Urothelium cell line (cell line): ENCODE measurements around the gene GABRA1.
A peak's percentile ranks its signal among the peaks of the same experiment; 100 is the strongest.

ENCODE experiments used
- DNase-seq: peaks from one replicate; pipeline ENCODE4 v3.0.0; 2011; ENCODE audit warnings: low spot score, mixed read lengths
- FAIRE-seq: peaks from 2 replicates; lab custom pipeline; 2011; peaks lifted over from hg19 to GRCh38; lab: Jason Lieb, UNC

GABRA1 gene

DNA sequence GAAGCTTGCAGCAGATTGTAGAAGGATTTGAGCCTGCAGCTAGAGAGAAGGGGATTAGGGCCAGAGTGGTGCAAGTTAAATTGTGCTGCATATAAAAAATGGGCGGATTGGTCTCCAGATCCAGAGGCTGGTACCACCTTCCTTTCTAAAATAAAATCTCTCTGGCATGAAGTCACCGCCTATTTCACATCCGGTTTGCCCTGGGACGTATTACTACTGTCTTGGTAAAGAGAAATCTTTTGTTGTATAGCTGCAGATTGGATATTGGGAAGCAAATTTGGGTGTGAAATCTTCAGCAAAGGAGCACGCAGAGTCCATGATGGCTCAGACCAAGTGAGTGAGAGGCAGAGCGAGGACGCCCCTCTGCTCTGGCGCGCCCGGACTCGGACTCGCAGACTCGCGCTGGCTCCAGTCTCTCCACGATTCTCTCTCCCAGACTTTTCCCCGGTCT, at the start of gene GABRA1:
Gene GABRA1, plus strand, starts transcription at position 180 of the 451 bp plus-strand sequence. CDS start 2,691 bp downstream, outside the sequence.
- no peak for FAIRE-seq
- DNase-seq, result peak; percentile 53

DNA sequence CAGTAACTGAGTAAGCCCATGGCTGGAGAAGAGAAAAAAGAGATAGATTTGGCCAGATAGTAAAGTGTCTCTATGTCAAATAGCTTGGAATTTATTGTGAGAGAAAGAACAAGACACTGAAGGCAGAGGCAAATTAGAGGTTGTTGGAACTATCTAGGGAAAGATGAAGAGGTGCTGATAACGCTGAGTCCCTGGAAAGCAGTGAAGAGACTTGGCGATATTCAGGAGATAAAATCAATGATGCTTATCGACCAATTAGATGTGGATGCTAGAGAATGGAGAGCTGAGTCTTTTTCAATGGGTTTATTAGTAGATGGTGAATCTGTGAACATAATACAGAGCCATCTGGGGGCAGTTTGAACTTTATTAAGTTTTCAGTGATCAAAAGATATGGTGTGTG, 48.6 kb upstream of the GABRA1 start:
- FAIRE-seq (no peak), DNase-seq (no peak)

DNA sequence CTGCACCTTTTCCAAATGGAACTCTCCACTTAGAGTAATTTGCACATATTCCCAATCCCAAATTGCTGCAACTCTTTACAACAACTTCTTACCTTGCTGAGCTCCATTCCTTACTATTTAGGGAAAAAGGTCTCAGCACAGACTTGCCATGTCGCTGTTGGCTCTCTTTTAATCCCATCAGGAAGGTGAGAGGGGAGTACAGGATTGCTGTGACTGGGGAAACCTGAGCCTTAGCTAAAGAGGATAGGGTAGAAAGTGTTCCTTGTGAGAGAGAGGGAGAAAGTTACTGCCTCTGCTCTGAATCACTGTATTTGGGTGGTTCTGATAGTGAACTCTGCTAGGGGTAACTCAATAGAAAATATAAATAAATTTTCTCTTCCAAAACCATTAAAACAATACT, 43.7 kb upstream of the GABRA1 start:
- FAIRE-seq (no peak), DNase-seq (no peak)

DNA sequence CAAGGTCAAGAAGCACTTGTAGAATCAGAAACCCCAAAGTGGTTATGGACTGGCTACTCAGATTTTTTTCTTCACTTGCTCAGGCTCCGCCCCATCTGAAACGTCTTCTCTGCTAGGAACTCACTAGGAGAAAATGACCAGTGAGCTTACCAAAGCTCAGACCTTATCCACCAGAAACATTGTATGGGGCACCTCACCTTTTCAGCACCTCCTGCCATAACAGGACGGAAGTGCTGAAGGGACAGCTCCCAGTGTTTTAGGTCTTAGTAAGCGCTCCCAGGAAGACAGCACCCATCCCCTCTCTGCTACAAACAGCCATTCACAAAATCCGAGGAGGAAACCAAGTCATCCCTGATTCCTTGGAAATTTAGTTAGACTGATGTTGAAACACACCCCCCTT, 1.2 kb upstream of the GABRA1 start:
- DNase-seq (peak; percentile 59), FAIRE-seq (no peak)

DNA sequence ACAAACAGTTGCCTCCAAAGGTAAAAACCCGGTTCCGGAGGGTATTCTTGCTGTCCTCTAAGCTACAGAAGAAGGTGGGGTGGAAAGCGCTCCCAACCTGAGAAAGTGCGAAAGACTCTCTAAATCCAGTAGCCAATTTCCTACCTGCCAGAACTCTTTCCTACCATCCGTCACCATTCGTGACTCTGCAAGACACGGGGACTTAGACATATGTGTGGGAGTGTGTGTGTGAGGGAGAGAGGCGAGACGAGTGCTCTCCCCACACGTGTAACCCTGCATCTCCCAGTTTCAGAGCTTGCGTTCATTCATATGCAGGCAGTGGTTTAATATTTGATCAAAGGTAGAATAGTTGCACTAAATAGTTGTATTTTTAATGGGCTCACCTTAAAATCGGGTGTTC, 473 bp upstream of the GABRA1 start:
- no peak for FAIRE-seq
- DNase-seq, result no peak

DNA sequence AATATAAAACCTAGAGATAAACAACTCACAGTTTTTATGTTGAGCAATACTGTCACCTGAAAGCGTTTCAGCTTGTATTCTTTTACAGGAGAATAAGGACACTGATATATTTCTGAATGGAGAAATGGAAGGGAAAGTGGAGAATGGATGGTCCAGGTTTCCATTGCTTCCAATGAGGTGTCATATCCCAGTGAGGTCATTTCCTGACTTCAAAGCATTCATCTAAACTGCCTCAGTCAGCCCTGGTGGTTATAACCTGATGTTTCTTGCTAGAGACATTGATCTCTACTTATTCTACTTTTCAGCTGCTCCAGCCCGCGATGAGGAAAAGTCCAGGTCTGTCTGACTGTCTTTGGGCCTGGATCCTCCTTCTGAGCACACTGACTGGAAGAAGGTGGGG, 2.6 kb downstream of the GABRA1 start:
- no peak for DNase-seq
- FAIRE-seq, result no peak

DNA sequence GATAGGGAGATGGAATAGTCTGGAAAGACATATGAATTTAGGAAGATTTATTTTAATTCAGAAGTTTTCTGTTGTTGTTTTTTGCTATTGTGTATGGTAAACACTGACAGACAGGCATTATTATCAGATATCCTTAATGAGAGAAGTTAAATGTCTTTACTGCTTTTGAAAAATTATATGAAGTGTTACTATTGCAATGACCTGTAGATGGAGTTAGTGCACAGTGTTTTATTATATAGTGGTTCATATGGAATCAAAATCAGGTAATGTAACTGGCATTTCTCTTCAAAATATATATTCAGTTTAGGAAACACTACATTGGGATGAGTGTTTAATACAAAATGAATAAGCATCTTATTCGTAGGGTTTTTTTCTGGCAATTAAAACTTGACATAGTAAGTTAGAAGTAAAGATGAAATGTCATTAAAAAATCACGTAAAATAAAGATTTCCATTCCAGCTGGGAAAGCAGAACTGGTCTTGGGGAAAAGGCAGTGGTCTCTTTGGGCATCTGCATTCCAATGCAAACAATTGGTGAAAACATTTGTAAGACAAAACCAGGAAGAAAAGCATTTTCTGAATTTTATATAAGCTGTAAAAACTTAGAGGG, 3.9 kb downstream of the GABRA1 start:
- FAIRE-seq (no peak), DNase-seq (no peak)

DNA sequence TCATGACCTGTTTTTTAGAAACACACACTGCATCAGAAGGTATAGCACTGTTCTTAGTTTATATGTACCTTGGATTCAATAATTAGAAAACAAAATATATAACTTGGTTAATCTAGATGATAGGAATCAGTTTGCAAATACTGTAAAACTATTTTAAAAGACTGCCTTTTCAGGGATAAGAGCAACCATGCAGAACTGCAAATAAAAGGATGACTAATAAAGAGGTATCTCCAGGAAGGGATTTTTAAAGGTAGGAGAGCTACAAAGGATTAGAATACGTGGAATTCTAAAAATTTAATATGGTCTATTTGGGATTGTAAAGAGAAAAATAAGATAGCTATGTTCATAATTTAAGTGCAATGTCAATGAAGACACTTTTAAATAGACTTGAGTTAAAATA, 9.4 kb downstream of the GABRA1 start:
- DNase-seq (no peak), FAIRE-seq (no peak)

DNA sequence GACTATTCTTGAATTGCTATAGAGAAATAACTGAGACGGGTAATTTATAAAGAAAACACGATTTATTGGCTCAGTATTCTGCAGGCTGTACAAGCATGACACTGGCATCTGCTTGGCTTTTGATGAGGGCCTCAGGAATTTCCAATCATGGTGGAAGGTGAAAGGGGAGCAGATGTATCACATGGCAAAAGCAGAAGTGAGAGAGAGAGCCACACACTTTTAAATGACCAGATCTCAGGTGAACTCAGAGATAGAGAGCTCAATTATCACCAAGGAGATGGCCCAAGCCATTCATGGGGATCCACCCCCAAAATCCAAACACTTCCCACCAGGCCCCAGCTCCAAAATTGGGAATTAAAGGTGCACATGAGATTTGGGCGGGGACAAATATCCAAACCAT, 15.3 kb downstream of the GABRA1 start:
- FAIRE-seq (no peak), DNase-seq (no peak)

DNA sequence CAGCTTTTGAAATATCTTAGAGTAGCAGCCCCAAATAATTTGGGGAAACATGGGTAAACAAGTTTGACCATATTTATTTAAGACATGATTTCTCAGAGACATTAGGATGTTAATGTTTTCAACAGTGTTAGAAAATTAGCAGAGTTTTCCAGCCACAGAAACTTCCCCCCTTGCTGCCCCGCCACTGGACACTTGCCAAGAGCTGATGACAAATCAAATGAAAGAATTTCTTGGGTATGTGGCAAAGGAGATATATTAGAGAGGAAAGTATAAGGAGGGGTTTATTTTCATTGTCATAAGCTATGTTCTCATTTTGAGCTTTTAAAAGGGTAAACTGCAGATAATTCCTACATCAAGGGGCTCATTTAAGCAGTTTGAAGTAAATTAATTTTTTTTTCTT, 15.9 kb downstream of the GABRA1 start:
- no peak for DNase-seq
- no peak for FAIRE-seq

DNA sequence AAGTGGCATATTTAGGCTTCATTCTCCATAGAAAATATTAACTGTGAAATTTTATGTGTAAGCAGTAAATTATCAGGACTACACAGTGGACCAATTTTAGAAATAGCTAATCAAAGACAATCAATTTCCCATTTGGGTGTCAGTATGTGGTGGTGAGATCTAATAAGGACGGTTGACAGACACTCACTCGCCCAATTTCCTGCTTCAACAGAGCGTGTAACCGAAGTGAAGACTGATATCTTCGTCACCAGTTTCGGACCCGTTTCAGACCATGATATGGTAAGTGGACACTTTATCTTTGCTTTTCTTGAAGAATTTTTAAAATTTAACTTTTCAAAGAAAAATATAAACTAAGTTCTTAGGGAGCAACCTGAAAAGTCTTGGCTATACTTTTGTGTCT, 17.6 kb downstream of the GABRA1 start:
- DNase-seq (no peak), FAIRE-seq (no peak)

DNA sequence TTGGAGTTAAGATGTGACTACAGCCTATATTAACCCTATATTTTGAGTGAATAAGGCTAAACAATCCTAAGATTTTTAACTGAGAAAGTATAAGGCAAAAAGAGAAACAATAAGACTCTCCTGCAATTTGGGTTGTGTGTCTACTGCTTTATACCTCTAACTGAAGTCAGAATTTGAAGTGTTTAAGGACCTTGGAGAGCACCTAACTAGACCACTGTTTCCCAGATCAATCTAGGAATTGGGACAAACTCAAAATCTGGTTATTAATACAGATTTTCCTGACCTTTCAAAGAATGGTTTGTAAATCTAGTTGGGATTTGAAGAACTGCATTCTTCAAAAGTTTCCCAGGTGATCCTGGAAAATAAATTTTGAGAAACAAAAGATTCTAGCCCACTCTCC, 42.1 kb downstream of the GABRA1 start:
- no peak for FAIRE-seq
- DNase-seq, result peak; percentile 2

DNA sequence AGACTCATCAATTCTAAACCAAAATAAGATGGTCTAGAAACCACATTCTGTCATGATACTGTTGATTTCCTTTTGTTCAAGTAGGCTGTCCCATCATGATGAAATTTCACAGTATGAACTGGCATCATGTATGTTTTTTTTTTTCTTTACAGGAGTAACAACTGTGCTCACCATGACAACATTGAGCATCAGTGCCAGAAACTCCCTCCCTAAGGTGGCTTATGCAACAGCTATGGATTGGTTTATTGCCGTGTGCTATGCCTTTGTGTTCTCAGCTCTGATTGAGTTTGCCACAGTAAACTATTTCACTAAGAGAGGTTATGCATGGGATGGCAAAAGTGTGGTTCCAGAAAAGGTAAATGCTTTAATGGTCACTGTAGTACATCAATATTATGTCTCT, 47.6 kb downstream of the GABRA1 start:
- DNase-seq, result no peak
- FAIRE-seq, result no peak

DNA sequence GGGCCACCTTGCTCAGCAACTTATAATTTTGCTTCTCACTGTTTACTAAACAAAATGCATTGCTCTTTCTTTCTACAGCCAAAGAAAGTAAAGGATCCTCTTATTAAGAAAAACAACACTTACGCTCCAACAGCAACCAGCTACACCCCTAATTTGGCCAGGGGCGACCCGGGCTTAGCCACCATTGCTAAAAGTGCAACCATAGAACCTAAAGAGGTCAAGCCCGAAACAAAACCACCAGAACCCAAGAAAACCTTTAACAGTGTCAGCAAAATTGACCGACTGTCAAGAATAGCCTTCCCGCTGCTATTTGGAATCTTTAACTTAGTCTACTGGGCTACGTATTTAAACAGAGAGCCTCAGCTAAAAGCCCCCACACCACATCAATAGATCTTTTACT, 49.1 kb downstream of the GABRA1 start:
- DNase-seq (no peak), FAIRE-seq (no peak)

DNA sequence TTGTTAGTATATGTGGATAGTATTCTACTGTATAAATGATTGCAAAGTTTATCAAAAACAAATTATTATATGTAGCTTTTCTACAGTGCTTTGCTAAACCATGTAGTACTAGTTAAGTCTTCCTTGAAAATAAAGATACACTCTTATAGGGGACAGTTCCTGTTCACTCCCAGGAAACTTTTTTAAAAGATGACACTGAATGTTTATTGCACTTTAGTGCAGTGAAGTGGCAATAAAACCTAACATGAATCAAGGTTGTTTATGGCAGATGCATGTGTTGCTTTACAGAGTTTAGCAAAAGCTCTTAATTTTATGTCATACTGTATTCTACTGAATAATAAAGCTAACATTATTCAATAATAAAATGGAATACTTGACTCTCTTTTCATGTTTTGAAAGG, 51.7 kb downstream of the GABRA1 start:
- no peak for FAIRE-seq
- DNase-seq, result no peak

DNA sequence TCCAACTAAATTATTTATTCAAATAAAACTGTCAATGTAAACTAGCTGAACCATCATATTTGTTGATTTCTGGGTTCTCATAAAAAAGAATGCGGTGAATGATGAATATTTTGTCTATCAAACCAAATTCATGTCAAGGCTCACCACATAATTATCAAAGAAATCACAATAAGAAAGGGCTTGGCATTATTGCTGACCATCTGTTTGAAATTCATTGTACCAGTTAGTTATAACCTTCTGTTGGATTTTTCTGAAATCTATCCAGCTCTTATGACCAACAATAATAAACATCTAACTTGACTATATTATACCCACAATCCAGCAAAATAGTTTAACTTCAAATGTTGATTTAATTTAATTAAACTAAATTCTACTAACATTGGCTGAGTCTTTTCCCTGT, 53.1 kb downstream of the GABRA1 start:
- no peak for FAIRE-seq
- DNase-seq, result no peak

DNA sequence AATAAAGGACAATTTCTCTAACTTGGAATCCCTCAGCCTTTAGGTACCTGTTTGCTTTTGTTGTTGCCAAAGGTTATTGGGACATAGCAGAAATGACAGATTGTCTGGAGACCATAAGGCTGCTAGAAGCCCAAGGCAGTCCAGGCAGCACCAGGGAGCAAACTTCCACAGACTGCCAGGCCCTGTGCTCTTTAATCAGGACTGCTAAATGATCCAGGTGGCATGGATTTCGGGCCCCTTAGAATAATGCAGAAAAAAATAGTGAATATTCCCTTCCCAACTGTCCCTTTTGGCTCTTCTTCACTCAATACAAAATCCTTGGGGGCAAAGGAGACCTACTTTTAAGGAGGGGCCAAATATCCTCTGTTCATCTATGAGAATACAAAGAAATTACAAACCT, 73.9 kb downstream of the GABRA1 start:
- FAIRE-seq (no peak), DNase-seq (no peak)

DNA sequence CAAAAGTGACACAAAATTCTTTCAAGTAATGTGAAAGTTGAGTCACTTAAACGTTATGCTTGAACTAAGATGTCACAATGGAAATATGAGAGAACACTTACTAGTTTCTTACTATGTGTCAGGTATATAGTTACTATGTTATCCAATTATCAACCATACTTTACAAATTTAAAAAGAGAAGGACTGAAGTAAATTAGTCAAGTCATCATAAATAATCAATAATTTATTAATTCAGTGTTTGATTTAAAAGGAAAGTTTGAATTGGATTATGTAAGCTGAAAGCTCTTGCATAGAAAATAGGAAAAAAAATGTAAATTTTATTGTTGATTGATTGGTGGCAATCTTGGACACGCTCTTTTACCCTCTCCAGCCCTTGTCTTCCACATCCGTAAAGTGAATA, 76.3 kb downstream of the GABRA1 start:
- DNase-seq (no peak), FAIRE-seq (no peak)

DNA sequence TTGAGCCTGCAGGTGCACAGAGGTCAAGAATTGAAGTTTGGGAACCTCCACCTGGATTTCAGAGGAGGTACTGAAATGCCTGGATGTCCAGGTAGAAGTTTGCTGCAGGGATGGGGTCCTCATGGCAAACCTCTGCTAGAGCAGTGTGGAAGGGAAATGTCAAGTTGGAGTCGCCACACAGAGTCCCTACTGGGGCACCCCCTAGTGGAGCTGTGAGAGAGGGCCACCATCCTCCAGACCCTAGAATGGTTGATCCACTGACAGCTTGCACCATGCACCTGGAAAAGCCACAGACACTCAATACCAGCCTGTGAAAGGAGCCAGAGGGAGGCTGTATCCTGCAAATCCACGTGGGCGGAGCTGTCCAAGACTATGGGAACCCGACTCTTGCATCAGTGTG, 78.0 kb downstream of the GABRA1 start:
- DNase-seq, result no peak
- FAIRE-seq, result no peak

DNA sequence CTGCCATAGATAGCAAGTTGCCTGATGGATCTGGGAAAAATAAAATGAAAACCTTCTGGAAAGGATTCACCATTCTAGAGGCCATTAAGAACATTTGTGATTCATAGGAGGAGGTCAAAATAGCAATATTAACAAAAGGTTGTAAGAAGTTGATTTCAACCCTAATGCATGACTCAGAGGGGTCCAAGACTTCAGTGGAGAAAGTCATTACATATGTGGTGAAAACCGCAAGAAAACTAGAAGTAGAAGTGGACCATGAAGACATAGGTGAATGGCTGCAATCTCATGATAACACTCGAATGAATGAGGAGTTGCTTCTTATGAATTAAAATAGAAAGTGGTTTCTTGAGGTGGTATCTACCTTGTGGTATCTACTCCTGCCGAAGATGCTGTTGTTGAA, 86.6 kb downstream of the GABRA1 start:
- no peak for FAIRE-seq

DNA sequence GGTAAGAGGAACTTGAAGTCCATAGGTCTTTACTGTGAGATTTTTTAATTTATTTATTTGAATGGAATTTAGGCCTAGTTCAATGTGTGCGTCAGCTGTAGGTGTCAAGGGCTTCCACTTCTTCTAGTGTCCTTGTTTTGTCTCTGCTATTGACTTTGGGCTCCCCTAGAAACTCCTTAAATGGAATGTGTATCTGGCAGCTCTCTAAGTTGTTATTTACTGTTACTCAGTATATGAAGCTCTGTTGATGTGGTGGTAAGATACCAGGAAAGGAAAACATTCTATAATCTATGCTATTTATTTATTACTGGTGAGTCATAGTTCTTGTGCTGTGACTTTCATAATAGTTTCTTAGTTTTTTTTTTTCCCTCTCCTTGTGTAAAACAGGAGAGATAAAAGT, 97.1 kb downstream of the GABRA1 start:
- FAIRE-seq (no peak), DNase-seq (no peak)

More for the DNA sequence above, 86.6 kb downstream of the GABRA1 start:
- DNase-seq, result no peak

DNA sequence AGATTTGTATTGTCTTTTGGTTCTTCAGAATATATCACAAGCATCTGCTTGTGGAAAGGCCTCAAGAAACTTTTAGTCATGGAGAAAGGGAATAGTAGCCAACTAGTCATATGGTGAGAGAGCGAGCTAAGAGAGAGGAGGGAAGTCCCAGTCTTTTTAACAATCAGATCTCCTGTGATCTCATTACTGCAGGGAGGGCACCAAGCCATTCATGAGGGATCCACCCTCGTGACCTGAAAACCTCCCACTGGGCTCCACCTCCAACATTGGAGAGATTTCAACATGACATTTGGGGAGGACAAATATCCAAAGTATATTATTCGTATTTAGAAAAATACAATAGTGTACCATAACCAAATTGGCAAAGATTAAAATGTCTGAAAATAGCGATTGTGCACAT, 99.0 kb downstream of the GABRA1 start:
- no peak for FAIRE-seq
- no peak for DNase-seq
